Stimulated activated naive CD8-positive, alpha-beta T cell treated with anti-CD3 and anti-CD28 coated beads, Interleukin-15, Interleukin-2, amounts not matched to agents 100 ng/mL and 50 ng/mL, for 24 hours (primary cell): ENCODE data around the gene SMAD3.
A peak's percentile ranks its signal among the peaks of the same experiment; 100 is the strongest.

Source experiments
- H3K27ac Mint-ChIP-seq: one replicate; pipeline ENCODE4 v1.8.0; 2021; ENCODE audit warnings: mild to moderate bottlenecking, mixed read lengths
- H3K27me3 Mint-ChIP-seq: one replicate; pipeline ENCODE4 v1.8.0; 2021; ENCODE audit warnings: mixed read lengths
- H3K36me3 Mint-ChIP-seq: one replicate; pipeline ENCODE4 v1.8.0; 2021; ENCODE audit warnings: low read depth, mixed read lengths
- H3K4me1 Mint-ChIP-seq: one replicate; pipeline ENCODE4 v1.8.0; 2021; ENCODE audit warnings: low read depth, mixed read lengths
- H3K4me3 Mint-ChIP-seq: one replicate; pipeline ENCODE4 v1.8.0; 2021; ENCODE audit warnings: mild to moderate bottlenecking, mixed read lengths
- H3K9me3 Mint-ChIP-seq: one replicate; pipeline ENCODE4 v1.8.0; 2021; ENCODE audit warnings: mixed read lengths

The SMAD3 gene

DNA sequence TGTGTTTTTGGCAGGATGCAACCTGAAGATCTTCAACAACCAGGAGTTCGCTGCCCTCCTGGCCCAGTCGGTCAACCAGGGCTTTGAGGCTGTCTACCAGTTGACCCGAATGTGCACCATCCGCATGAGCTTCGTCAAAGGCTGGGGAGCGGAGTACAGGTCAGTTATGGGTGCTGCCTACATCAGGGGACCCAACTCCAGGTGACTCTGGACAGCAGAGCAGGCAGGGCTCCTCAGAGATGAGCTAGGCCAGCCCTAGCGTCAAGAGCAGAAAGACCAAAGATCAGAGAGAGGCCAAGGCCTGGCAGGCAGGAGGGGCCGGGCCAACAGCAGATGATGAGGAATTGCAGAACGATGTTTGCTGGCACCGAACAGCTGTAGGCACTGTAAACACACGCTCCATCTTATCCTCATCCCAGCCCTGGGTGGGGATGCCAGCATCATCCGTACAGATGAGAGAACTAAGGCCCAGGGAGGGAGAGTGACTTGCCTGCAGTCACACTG, 122.0 kb downstream of the SMAD3 start:
- H3K36me3 Mint-ChIP-seq = peaks cover 38% of the 10 kb centered on the region
- no peaks in the 10 kb centered on the region for H3K27me3 Mint-ChIP-seq
- H3K9me3 Mint-ChIP-seq = no peaks in the 10 kb centered on the region
- H3K27ac Mint-ChIP-seq = no peak overlapping the region
- H3K4me1 Mint-ChIP-seq = peaks cover 17% of the 10 kb centered on the region
- no peak overlapping the region for H3K4me3 Mint-ChIP-seq

DNA sequence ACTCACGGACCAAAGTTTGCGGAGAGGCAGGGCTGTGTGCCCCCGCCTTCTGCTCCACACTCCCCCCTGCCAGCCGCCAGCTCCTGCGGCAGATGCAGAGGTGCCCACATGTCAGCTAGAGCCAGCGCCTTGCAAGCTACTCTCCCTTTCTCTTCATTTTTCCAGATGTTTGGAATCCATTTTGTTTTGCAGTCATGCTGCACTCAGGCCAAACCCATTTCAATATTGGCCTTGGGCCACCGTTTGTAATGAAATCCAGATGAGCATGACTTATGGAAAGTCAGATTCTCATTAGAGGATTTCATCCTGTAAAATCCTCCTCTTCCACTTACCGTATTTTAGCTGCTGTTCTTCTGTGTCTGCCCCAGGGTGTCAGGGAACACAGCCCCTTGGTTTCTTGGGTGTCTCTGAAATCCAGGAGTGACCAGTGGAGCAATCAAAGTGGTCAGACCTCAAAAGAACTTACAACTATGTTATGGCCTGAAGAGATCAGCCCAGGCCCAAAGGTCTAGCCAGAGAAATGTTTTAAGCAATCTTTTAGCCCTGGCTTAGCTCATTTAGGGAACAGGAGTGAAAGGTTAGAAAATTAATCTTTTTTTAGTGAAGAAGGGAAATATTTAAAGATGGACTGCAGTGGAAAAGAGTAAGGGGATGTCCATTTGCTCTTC, 123.3 kb downstream of the SMAD3 start:
- no peak overlapping the region for H3K4me3 Mint-ChIP-seq
- no peaks in the 10 kb centered on the region for H3K9me3 Mint-ChIP-seq
- H3K27me3 Mint-ChIP-seq = no peaks in the 10 kb centered on the region
- H3K36me3 Mint-ChIP-seq = peaks cover 37% of the 10 kb centered on the region
- H3K4me1 Mint-ChIP-seq = peaks cover 17% of the 10 kb centered on the region
- no peak overlapping the region for H3K27ac Mint-ChIP-seq

DNA sequence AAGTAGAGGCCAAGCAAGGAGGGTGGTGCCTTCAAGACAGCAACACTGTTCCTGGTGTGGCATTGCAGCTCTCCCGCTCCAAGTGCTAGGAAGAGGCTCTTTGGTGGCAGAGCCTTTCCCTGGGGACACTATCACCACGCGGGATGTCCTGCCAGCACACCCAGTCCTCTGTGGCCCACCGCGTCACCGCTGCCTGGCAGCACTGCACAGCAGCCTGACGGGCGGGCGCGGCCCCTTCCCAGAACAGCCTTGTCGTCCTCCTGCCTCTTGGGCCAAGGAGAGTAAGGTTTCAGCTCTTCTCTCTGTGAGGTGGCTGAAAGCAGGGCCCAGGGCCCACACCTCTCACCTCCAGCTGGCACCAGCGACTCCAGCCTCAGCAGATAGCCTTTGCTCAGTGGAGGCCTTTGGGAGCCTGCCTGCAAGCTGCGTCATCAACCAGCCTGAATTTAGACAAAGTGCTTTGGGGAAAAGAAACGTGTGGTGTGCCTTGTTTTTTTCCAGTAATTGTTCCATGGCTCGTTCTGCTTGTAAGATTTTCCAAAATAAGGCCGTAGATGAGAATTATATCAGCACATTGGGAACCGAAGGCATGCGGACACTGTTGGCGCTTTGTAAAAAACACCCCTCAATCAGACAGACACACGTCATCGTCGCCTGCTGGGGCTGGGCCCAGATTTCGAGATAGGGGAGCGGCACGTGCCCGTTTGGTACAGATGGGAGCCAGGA, 124.1 kb downstream of the SMAD3 start:
- no peaks in the 10 kb centered on the region for H3K27me3 Mint-ChIP-seq
- H3K4me1 Mint-ChIP-seq = peaks cover 17% of the 10 kb centered on the region
- H3K36me3 Mint-ChIP-seq = peaks cover 42% of the 10 kb centered on the region
- H3K4me3 Mint-ChIP-seq = no peak overlapping the region
- H3K27ac Mint-ChIP-seq = no peak overlapping the region
- no peaks in the 10 kb centered on the region for H3K9me3 Mint-ChIP-seq

DNA sequence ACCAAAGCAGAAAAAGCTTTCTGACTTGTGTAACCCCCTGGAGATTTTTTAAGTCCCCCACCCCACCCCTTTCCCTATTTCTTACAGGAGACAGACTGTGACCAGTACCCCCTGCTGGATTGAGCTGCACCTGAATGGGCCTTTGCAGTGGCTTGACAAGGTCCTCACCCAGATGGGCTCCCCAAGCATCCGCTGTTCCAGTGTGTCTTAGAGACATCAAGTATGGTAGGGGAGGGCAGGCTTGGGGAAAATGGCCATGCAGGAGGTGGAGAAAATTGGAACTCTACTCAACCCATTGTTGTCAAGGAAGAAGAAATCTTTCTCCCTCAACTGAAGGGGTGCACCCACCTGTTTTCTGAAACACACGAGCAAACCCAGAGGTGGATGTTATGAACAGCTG, 124.9 kb downstream of the SMAD3 start:
- Mint-ChIP-seq H3K36me3 (peaks cover 36% of the 10 kb centered on the region), H3K9me3 (no peaks in the 10 kb centered on the region), H3K4me1 (peaks cover 13% of the 10 kb centered on the region), H3K27me3 (no peaks in the 10 kb centered on the region), H3K4me3 (no peak overlapping the region), H3K27ac (no peak overlapping the region)

DNA sequence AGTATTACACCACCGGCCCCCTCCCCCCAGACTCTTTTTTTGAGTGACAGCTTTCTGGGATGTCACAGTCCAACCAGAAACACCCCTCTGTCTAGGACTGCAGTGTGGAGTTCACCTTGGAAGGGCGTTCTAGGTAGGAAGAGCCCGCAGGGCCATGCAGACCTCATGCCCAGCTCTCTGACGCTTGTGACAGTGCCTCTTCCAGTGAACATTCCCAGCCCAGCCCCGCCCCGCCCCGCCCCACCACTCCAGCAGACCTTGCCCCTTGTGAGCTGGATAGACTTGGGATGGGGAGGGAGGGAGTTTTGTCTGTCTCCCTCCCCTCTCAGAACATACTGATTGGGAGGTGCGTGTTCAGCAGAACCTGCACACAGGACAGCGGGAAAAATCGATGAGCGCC, 125.4 kb downstream of the SMAD3 start:
- H3K4me3 Mint-ChIP-seq = no peak overlapping the region
- no peaks in the 10 kb centered on the region for H3K27me3 Mint-ChIP-seq
- no peak overlapping the region for H3K27ac Mint-ChIP-seq
- peaks cover 37% of the 10 kb centered on the region for H3K36me3 Mint-ChIP-seq
- no peaks in the 10 kb centered on the region for H3K9me3 Mint-ChIP-seq
- peaks cover 8% of the 10 kb centered on the region for H3K4me1 Mint-ChIP-seq

DNA sequence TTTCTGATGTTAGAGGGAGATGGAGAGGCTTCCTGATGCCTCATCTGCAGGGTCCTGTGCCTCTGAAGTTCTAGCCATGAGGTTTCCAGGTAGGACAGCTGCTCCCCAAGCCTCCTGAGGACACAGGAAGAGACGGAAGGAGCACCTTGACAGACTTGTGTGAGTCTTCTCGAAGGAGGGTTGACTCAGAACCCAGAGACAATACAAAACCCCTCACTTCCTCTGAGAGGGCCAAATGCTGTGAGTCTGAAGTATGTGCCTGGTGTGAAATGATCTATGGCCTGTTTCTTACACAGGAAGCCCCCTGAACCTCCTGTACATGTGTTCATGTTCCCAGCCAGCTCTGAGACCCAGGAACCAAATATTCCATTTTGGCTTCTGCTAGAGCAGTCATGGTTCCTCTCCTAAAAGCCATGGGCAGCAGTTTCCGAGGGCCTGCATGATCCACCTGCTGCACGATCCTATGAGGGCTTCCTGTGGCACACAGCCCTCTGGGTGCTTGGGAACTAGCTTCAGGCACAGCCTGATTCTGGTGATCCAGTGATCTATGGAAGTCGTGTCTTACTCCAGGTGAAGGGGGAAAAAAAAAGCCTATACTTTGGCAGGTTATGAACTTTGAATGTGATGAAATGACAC, 126.9 kb downstream of the SMAD3 start:
- no peaks in the 10 kb centered on the region for H3K27me3 Mint-ChIP-seq
- no peaks in the 10 kb centered on the region for H3K4me1 Mint-ChIP-seq
- peaks cover 43% of the 10 kb centered on the region for H3K36me3 Mint-ChIP-seq
- H3K4me3 Mint-ChIP-seq = no peak overlapping the region
- no peaks in the 10 kb centered on the region for H3K9me3 Mint-ChIP-seq
- peak overlapping the region; percentile 38 for H3K27ac Mint-ChIP-seq

DNA sequence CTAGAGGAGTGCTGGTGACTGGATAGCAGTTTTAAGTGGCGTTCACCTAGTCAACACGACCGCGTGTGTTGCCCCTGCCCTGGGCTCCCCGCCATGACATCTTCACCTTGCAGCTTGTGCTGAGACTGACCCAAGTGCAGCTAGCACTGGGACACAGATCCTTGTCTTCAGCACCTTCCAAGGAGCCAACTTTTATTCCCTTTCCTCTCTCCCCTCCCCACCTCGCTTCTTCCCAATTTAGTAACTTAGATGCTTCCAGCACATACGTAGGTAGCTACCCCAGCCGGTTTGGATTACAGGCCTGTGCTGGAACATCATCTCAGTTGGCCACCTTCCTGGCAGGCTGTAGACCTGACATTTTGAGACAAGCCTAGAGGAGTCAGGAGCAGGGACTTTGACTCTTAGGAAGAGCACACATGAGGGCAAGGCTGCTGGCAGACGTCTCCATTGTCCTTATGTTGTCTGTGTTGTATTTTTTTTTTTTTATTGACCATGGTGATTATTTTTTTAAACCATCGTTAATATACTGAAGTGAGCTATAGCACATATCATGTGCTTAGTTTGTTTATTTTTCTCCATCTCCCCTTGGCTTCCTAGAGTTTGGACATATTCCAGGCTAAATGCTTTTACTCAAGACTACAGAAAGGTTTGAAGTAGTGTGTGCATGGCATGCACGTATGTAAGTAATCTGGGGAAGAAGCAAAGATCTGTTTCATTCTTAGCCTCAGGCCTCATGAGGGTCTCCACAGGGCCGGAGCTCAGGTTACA, 128.0 kb downstream of the SMAD3 start:
- no peaks in the 10 kb centered on the region for H3K27me3 Mint-ChIP-seq
- no peak overlapping the region for H3K4me3 Mint-ChIP-seq
- peaks cover 4% of the 10 kb centered on the region for H3K4me1 Mint-ChIP-seq
- H3K27ac Mint-ChIP-seq = peak overlapping the region; percentile 32
- H3K36me3 Mint-ChIP-seq = peaks cover 48% of the 10 kb centered on the region
- no peaks in the 10 kb centered on the region for H3K9me3 Mint-ChIP-seq

DNA sequence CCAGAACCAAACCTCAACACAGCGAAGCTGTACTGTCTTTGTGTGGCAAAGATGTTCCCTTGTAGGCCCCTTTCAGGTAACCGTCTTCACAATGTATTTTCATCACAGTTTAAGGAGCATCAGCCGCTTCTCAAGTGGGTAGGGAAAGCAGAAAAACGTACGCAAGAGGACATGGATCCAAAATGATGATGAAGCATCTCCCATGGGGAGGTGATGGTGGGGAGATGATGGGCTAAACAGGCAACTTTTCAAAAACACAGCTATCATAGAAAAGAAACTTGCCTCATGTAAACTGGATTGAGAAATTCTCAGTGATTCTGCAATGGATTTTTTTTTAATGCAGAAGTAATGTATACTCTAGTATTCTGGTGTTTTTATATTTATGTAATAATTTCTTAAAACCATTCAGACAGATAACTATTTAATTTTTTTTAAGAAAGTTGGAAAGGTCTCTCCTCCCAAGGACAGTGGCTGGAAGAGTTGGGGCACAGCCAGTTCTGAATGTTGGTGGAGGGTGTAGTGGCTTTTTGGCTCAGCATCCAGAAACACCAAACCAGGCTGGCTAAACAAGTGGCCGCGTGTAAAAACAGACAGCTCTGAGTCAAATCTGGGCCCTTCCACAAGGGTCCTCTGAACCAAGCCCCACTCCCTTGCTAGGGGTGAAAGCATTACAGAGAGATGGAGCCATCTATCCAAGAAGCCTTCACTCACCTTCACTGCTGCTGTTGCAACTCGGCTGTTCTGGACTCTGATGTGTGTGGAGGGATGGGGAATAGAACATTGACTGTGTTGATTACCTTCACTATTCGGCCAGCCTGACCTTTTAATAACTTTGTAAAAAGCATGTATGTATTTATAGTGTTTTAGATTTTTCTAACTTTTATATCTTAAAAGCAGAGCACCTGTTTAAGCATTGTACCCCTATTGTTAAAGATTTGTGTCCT, 129.0 kb downstream of the SMAD3 start:
- H3K36me3 Mint-ChIP-seq = peaks cover 46% of the 10 kb centered on the region
- H3K27me3 Mint-ChIP-seq = no peaks in the 10 kb centered on the region
- peaks cover 6% of the 10 kb centered on the region for H3K4me1 Mint-ChIP-seq
- no peak overlapping the region for H3K27ac Mint-ChIP-seq
- no peaks in the 10 kb centered on the region for H3K9me3 Mint-ChIP-seq
- no peak overlapping the region for H3K4me3 Mint-ChIP-seq

DNA sequence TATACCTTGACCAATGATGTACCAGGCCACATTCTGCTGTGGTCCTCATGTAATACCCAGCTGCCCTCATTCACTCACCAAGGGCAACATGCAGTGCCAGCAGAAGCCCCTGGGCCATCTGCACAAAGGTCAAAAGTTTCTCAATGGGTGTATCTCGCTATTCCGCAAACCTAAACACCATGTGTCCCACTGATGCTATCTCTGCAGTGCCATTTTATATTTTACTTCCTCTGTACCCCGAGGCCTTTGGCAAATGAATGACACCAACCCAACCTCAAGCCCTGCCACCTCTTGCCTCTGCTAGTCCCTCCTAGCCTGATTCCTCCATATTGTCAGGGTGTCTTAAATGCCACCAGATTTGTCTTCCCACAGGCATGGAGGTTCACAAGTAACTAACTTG, 129.9 kb downstream of the SMAD3 start:
- Mint-ChIP-seq H3K4me1 (peaks cover 6% of the 10 kb centered on the region), H3K4me3 (no peak overlapping the region), H3K36me3 (peaks cover 51% of the 10 kb centered on the region), H3K27me3 (no peaks in the 10 kb centered on the region), H3K9me3 (no peaks in the 10 kb centered on the region), H3K27ac (no peak overlapping the region)

DNA sequence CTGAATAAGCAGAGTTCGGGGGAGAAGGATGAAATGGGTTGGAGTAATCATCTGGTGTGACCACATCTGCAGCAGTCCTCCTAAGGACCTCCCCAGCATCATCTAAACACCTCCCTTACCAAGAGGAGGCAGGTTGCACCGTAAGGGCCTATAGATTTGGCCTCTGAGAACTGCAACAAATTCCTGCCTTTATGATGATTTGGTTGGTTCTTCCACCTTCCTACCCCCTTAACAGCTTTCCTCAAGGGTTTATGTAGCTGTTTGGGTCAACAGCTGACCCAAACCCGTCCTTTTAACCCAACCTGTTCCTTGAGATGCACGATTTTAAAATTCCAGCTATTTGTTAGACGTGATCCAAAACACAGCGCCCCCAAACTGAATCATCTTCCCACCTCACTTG, 130.8 kb downstream of the SMAD3 start:
- H3K9me3 Mint-ChIP-seq = no peaks in the 10 kb centered on the region
- H3K36me3 Mint-ChIP-seq = peaks cover 52% of the 10 kb centered on the region
- H3K27me3 Mint-ChIP-seq = no peaks in the 10 kb centered on the region
- no peak overlapping the region for H3K4me3 Mint-ChIP-seq
- H3K4me1 Mint-ChIP-seq = peaks cover 6% of the 10 kb centered on the region
- H3K27ac Mint-ChIP-seq = peak overlapping the region; percentile 1

DNA sequence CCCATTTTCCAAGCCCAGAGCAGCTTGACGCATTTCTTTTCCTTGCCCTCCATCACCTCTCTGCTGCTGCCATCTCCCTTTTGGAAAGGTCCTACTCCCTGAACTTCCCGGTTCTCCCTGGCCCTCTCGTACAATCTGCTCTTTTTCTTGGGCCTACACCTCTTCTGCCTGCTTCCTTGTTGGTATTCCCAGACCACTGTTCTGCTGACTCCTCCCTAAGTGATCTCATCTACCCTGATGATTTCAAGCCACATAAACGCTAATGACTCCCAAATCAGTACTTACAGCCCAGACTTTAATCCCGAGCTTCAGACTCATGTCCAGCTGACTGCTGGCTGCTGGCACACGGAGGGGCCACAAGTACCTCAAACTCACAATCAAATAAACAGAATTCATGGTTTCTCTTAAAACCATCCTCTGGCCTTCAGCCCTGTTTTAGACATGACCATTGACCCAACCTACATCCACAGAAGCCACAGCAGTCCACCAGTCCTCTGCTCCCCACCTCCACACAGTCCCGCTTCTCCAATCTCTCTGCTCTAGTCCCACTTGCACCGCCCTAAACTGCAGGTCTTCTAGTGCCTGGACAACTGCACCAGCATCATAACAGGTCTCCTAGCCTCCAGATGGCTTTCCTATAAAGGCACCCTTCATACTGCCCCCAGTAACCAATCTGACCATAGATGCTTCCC, 131.4 kb downstream of the SMAD3 start:
- Mint-ChIP-seq H3K4me1 (peaks cover 6% of the 10 kb centered on the region), H3K9me3 (no peaks in the 10 kb centered on the region), H3K4me3 (no peak overlapping the region), H3K27ac (peak overlapping the region; percentile 1), H3K36me3 (peaks cover 58% of the 10 kb centered on the region), H3K27me3 (no peaks in the 10 kb centered on the region)

DNA sequence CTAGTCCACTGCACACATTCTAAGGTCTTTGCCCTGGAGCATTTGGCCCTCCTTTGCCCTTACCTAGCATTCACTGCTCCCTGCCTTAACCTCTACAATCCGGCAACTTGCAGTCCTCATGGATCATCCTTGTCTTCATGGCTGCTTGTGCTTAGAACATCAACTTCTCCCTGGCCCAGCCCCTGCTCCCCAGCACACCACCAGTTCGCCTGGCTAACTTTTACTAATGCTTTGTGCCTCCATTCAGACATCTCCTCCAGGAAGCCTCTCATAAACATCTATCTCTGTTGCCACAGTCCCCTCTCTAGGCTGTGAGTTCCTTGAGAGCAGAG, 131.9 kb downstream of the SMAD3 start:
- Mint-ChIP-seq H3K36me3 (peaks cover 61% of the 10 kb centered on the region), H3K9me3 (no peaks in the 10 kb centered on the region), H3K4me1 (peaks cover 6% of the 10 kb centered on the region), H3K27ac (peak overlapping the region; percentile 1), H3K27me3 (no peaks in the 10 kb centered on the region), H3K4me3 (no peak overlapping the region)

DNA sequence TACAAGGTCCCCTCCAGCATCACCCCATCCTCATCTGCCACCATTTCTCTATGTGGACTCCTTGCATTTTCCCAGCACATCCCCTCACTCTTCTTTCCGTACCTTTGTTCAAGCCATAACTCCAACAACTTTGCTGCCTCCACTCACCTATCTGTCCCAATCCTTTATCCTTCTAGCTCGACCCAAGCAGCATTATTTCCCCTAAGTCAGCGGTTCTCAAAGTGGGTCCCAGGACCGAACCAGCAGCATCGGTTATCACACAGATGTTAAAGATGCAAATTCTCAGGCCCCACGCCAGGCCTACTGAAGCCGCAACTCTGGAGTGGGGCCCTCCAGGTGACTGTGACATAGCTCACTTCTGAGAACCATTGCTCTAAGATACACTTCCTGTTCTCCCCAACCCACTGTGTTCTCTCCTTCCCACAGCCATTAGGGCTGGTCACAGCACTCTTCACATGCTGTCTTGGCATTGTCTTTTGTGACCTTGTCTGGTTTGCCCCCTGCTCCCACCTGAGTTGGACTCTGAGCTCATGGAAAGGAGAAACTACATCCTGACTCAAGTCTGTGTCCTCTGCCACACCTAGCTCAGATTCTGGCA, 132.9 kb downstream of the SMAD3 start:
- no peak overlapping the region for H3K4me3 Mint-ChIP-seq
- H3K36me3 Mint-ChIP-seq = peaks cover 66% of the 10 kb centered on the region
- H3K27me3 Mint-ChIP-seq = no peaks in the 10 kb centered on the region

More for the DNA sequence above, 132.9 kb downstream of the SMAD3 start:
- H3K4me1 Mint-ChIP-seq = peaks cover 6% of the 10 kb centered on the region
- H3K27ac Mint-ChIP-seq = peak overlapping the region; percentile 67
- no peaks in the 10 kb centered on the region for H3K9me3 Mint-ChIP-seq
